DND-41 (cell line): ENCODE results near the gene RNLS.
A peak's percentile ranks its signal among the peaks of the same experiment; 100 is the strongest.

Source experiments
- ATAC-seq: fragments of 200-7000 bp; cut with Tn5 transposase; 3 replicates; pipeline ENCODE4 v1.9.1; 2021; ENCODE audit warnings: low read depth; ENCODE audit not compliant: insufficient read depth
- DNase-seq: peaks from one replicate; pipeline ENCODE4 v3.0.0-alpha.2; 2020
- H2AFZ ChIP-seq: 2 replicates; pipeline ENCODE4 v1.6.0; 2012; ENCODE audit warnings: low read depth, low read length
- H3K27ac ChIP-seq: 2 replicates; pipeline ENCODE4 v1.5.1; 2012; ENCODE audit warnings: low read length, inconsistent platforms
- H3K27me3 ChIP-seq: fragments of 200-600 bp; sonication (generic); 2 replicates; pipeline ENCODE4 v1.6.0; 2012; ENCODE audit warnings: low read length, mild to moderate bottlenecking, inconsistent platforms; ENCODE audit not compliant: insufficient read depth, poor library complexity
- H3K36me3 ChIP-seq: 2 replicates; pipeline ENCODE4 v1.5.1; 2012; ENCODE audit warnings: low read length, inconsistent platforms; ENCODE audit not compliant: insufficient read depth
- H3K4me1 ChIP-seq: 2 replicates; pipeline ENCODE4 v1.5.1; 2012; ENCODE audit warnings: mild to moderate bottlenecking, low read length; ENCODE audit not compliant: insufficient read depth
- H3K4me2 ChIP-seq: 2 replicates; pipeline ENCODE4 v1.6.0; 2012; ENCODE audit warnings: mild to moderate bottlenecking, moderate library complexity, low read length, inconsistent platforms; ENCODE audit not compliant: insufficient read depth
- H3K4me3 ChIP-seq, 2 experiments: fragments of 200-600 bp in 1 of 2; shearing (Covaris generic) in 1 of 2; 2 replicates each; pipeline ENCODE4 v1.5.1; 2012 to 2016; ENCODE audit warnings: inconsistent platforms in 2 of 2, low read length in 2 of 2, mild to moderate bottlenecking in 2 of 2, low read depth in 1 of 2, moderate library complexity in 1 of 2
- H3K79me2 ChIP-seq: 2 replicates; pipeline ENCODE4 v1.6.0; 2012; ENCODE audit warnings: low read length, inconsistent platforms; ENCODE audit not compliant: insufficient read depth
- H3K9ac ChIP-seq: 2 replicates; pipeline ENCODE4 v1.6.0; 2012; ENCODE audit warnings: low read depth, mild to moderate bottlenecking, inconsistent platforms, low read length, moderate library complexity
- H3K9me3 ChIP-seq: 2 replicates; pipeline ENCODE4 v1.5.1; 2012; ENCODE audit warnings: low read length, moderate library complexity, mild to moderate bottlenecking, inconsistent platforms; ENCODE audit not compliant: insufficient read depth, severe bottlenecking
- H4K20me1 ChIP-seq: 2 replicates; pipeline ENCODE4 v1.6.0; 2012; ENCODE audit warnings: low read length; ENCODE audit not compliant: insufficient read depth
- CTCF ChIP-seq: IDR thresholded peaks from 2 replicates; pipeline ENCODE4 v1.5.1; 2012; ENCODE audit warnings: borderline replicate concordance, low read length, moderate library complexity, mild to moderate bottlenecking; ENCODE audit not compliant: poor library complexity, severe bottlenecking; ENCODE audit errors: extremely low read depth
- EZH2 ChIP-seq: IDR thresholded peaks from 3 replicates; pipeline ENCODE4 v1.6.1; 2012; ENCODE audit warnings: borderline replicate concordance, low read depth, mild to moderate bottlenecking, moderate library complexity, low read length, inconsistent platforms; ENCODE audit not compliant: severe bottlenecking

RNLS gene

GRCh38 chr10:88542522-88542921, 40.6 kb downstream of the RNLS start:
- Histone ChIP-seq H3K4me2 (no peak overlapping the region), H4K20me1 (no peaks in the 10 kb centered on the region), H3K27me3 (no peaks in the 10 kb centered on the region), H3K36me3 (no peaks in the 10 kb centered on the region), H3K79me2 (no peaks in the 10 kb centered on the region), H3K4me3 (no peak overlapping the region), H2AFZ (peak overlapping the region; percentile 9; the same call in 1 of the 2 replicates), H3K9me3 (no peaks in the 10 kb centered on the region), H3K27ac (no peak overlapping the region), H3K4me1 (no peaks in the 10 kb centered on the region), H3K9ac (no peak overlapping the region)
- no peak for TF ChIP-seq CTCF
- TF ChIP-seq EZH2, result no peak
- ATAC-seq (no peak), DNase-seq (no peak)

GRCh38 chr10:88541116-88541626, 41.9 kb downstream of the RNLS start:
- Histone ChIP-seq H3K4me3 (no peak overlapping the region), H3K9ac (no peak overlapping the region), H3K36me3 (no peaks in the 10 kb centered on the region), H3K4me2 (no peak overlapping the region), H2AFZ (no peak overlapping the region), H3K4me1 (no peaks in the 10 kb centered on the region), H3K9me3 (no peaks in the 10 kb centered on the region), H4K20me1 (no peaks in the 10 kb centered on the region), H3K79me2 (no peaks in the 10 kb centered on the region), H3K27me3 (no peaks in the 10 kb centered on the region), H3K27ac (no peak overlapping the region)
- TF ChIP-seq CTCF (no peak), EZH2 (no peak)
- ATAC-seq (no peak), DNase-seq (no peak)

- no peak overlapping the region for H3K4me3 ChIP-seq
- H3K27me3 ChIP-seq, result no peaks in the 10 kb centered on the region
- no peak overlapping the region for H3K4me2 ChIP-seq
- no peaks in the 10 kb centered on the region for H3K79me2 ChIP-seq
- no peaks in the 10 kb centered on the region for H3K4me1 ChIP-seq
- no peak overlapping the region for H3K9ac ChIP-seq
- no peak overlapping the region for H2AFZ ChIP-seq
- TF ChIP-seq CTCF, result no peak
- no peak for TF ChIP-seq EZH2
- H3K9me3 ChIP-seq, result no peaks in the 10 kb centered on the region
- DNase-seq, result no peak
- H4K20me1 ChIP-seq, result no peaks in the 10 kb centered on the region
- no peak for ATAC-seq
- no peak overlapping the region for H3K27ac ChIP-seq
- H3K36me3 ChIP-seq, result no peaks in the 10 kb centered on the region
Measured at GRCh38 chr10:88540351-88540750, 42.8 kb downstream of the RNLS start.

- Histone ChIP-seq H3K79me2 (no peaks in the 10 kb centered on the region), H3K27ac (no peak overlapping the region), H3K9me3 (no peaks in the 10 kb centered on the region), H4K20me1 (no peaks in the 10 kb centered on the region), H3K27me3 (no peaks in the 10 kb centered on the region), H3K4me1 (no peaks in the 10 kb centered on the region), H3K9ac (no peak overlapping the region), H3K4me2 (no peak overlapping the region), H2AFZ (no peak overlapping the region), H3K36me3 (no peaks in the 10 kb centered on the region), H3K4me3 (no peak overlapping the region)
- DNase-seq (no peak), ATAC-seq (no peak)
- TF ChIP-seq CTCF (no peak), EZH2 (no peak)
Measured at GRCh38 chr10:88538048-88538447, 45.1 kb downstream of the RNLS start.
